Measurements from ENCODE around the gene SSR3. TPM values are rescaled to one million over a fixed set of nuclear protein-coding genes. Genes with fewer than 3 reads are reported as not detected.
A peak's percentile ranks its signal among the peaks of the same experiment; 100 is the strongest.

The SSR3 gene
- total and polyA plus RNA-seq, 9 of the 15 experiments (the other 6 are each of a cell fraction or from before 2014, with no cell fraction given): 104 to 464 (median 307) TPM

DNA sequence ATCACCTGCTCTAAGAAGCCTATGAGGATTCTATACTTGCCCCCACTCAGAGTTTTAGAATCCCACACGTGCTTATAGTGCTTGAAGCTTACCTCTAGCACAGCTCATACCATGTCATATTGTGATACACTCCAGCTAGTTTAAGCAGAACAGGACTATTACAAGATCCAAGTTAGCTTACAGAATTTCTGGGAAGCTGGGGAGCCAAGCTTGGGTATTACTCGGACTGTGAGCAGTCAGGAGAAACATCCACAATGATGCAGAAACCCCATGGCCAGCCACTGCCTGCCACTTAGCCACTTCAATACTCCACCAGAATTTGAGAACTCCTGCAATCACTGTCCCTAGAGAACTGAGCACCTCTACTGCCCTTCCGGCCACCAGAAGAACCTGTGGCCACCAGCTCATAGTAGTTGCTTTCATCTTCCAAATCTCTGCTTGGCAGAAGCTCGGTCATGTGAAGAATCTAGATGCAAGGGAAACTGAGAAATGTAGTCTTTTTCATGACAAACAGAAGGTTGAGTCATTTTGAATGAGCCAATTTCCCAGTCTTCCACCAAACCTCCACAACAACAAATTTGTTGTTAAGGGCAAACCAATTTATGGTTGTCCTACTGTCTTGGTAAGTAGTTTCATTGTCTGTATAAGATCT is 27.7 kb upstream of the SSR3 start:
- Histone ChIP-seq H3K4me1 (replicated peaks in 1 of 2; ENCODE audit: control insufficient read depth in 2 of 2, insufficient read depth in 2 of 2, low read length in 2 of 2) (peaks cover 3 to 32% of the 10 kb centered on the region in 2 experiments; a peak in 4 of 5 replicates), H3K9me1 (ENCODE audit: control insufficient read depth, insufficient read depth, low read length) (no peaks in the 10 kb centered on the region), H3K9ac (ENCODE audit: insufficient read depth in 1 of 2, low read depth in 2 of 2, low read length in 2 of 2) (no peak overlapping the region), H3K27ac (ENCODE audit: extremely low read depth, low read depth, low read length) (no peak overlapping the region), H3K36me3 (ENCODE audit: control insufficient read depth, insufficient read depth, low read length) (no peaks in the 10 kb centered on the region; the same call in 2 of the 3 replicates), H3K9me3 (replicated peaks; ENCODE audit: control insufficient read depth, insufficient read depth, low read depth, low read length) (no peaks in the 10 kb centered on the region), H3K27me3 (ENCODE audit: control insufficient read depth in 2 of 2, insufficient read depth in 2 of 2, low read length in 2 of 2) (no peaks in the 10 kb centered on the region), H2AFZ (ENCODE audit: low read depth, low read length) (peak overlapping the region; percentile 23), H3K4me3 (no peak overlapping the region), H3K79me2 (ENCODE audit: control insufficient read depth, insufficient read depth, low read length) (no peaks in the 10 kb centered on the region), H3K4me2 (ENCODE audit: insufficient read depth, low read length) (no peak overlapping the region), H4K20me1 (replicated peaks; ENCODE audit: control insufficient read depth, insufficient read depth, low read length) (no peaks in the 10 kb centered on the region)
- BruUV-seq (replicated peaks): no TSS peak
- in situ Hi-C loops (cut with MboI) (no loop called here), intact Hi-C loops (cut with micrococcal nuclease) (no loop called here)
- TF ChIP-seq, protein P1, sequence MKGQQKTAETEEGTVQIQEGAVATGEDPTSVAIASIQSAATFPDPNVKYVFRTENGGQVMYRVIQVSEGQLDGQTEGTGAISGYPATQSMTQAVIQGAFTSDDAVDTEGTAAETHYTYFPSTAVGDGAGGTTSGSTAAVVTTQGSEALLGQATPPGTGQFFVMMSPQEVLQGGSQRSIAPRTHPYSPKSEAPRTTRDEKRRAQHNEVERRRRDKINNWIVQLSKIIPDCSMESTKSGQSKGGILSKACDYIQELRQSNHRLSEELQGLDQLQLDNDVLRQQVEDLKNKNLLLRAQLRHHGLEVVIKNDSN (CRISPR knock-in tag; IDR thresholded peaks at IDR 0.05): no peak
- 0 out of 2 replicates have a peak, but pooled peaks have one; percentile 41 for TF ChIP-seq L3MBTL2 (IDR thresholded peaks at IDR 0.05)
- DNase-seq (ENCODE audit: extremely low read depth in 1 of 4, low spot score in 3 of 4) (no peak), ATAC-seq (peak; percentile 23; the same call in 2 of the 3 replicates), FAIRE-seq (no peak)
- POLR2A ChIA-PET: interaction anchor here (1.0 to 2.3 kb wide), 3 partner anchors 13 to 23 kb away, joined by 3 to 10 read pairs (median 6); no protein-coding TSS in a partner anchor
- WGBS (ENCODE audit: insufficient coverage, low coverage, missing lambda C conversion rate): 46% methylated on average over 4 of the region's 4 CpGs
- CTCF ChIA-PET (ENCODE audit: low intra/inter-chr PET ratio): no interaction called here

DNA sequence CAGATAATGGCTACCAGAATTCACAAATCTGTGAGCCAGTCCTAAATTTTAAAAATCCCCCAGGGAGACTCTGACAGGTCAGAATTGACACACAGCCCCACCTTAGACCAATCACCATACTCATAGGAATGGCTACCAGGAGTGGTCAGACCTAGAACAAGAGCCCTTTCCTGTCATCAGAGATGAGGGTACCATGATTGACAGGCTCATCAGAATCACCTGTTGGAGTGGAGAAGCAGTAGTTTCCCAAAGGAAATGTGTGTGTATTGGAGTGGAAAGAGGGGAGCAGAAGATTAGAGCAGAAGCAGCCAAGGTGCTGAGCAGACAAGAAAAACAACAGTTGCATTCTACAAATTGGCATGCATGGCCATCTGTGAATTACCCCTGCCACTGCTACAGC is 27.0 kb upstream of the SSR3 start:
- Histone ChIP-seq H3K36me3 (ENCODE audit: control insufficient read depth, insufficient read depth, low read length) (no peaks in the 10 kb centered on the region; the same call in 2 of the 3 replicates), H3K27ac (ENCODE audit: extremely low read depth, low read depth, low read length) (no peak overlapping the region), H2AFZ (ENCODE audit: low read depth, low read length) (peak overlapping the region; percentile 23), H4K20me1 (replicated peaks; ENCODE audit: control insufficient read depth, insufficient read depth, low read length) (no peaks in the 10 kb centered on the region), H3K4me2 (ENCODE audit: insufficient read depth, low read length) (no peak overlapping the region), H3K9me3 (replicated peaks; ENCODE audit: control insufficient read depth, insufficient read depth, low read depth, low read length) (no peaks in the 10 kb centered on the region), H3K9ac (ENCODE audit: insufficient read depth in 1 of 2, low read depth in 2 of 2, low read length in 2 of 2) (no peak overlapping the region), H3K4me1 (replicated peaks in 1 of 2; ENCODE audit: control insufficient read depth in 2 of 2, insufficient read depth in 2 of 2, low read length in 2 of 2) (peaks cover 3 to 36% of the 10 kb centered on the region in 2 experiments; a peak in 4 of 5 replicates), H3K79me2 (ENCODE audit: control insufficient read depth, insufficient read depth, low read length) (no peaks in the 10 kb centered on the region), H3K4me3 (no peak overlapping the region), H3K27me3 (ENCODE audit: control insufficient read depth in 2 of 2, insufficient read depth in 2 of 2, low read length in 2 of 2) (no peaks in the 10 kb centered on the region), H3K9me1 (ENCODE audit: control insufficient read depth, insufficient read depth, low read length) (no peaks in the 10 kb centered on the region)
- in situ Hi-C loops (cut with MboI) (no loop called here), intact Hi-C loops (cut with micrococcal nuclease) (no loop called here)
- ATAC-seq (no peak), DNase-seq (ENCODE audit: extremely low read depth in 1 of 4, low spot score in 3 of 4) (no peak), FAIRE-seq (no peak)
- TF ChIP-seq ZNF316 (IDR thresholded peaks at IDR 0.05): peak; percentile 57
- TF ChIP-seq MECOM (CRISPR knock-in tag; IDR thresholded peaks at IDR 0.05): no peak
- TF ChIP-seq, protein P2, sequence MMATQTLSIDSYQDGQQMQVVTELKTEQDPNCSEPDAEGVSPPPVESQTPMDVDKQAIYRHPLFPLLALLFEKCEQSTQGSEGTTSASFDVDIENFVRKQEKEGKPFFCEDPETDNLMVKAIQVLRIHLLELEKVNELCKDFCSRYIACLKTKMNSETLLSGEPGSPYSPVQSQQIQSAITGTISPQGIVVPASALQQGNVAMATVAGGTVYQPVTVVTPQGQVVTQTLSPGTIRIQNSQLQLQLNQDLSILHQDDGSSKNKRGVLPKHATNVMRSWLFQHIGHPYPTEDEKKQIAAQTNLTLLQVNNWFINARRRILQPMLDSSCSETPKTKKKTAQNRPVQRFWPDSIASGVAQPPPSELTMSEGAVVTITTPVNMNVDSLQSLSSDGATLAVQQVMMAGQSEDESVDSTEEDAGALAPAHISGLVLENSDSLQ (IDR thresholded peaks at IDR 0.05): peak; percentile 82
- ChIA-PET POLR2A (no interaction called here), CTCF (ENCODE audit: low intra/inter-chr PET ratio) (no interaction called here)
- BruUV-seq (replicated peaks): no TSS peak
